ENCODE measurements around the gene HOXB2. TPM values are rescaled to one million over a fixed set of nuclear protein-coding genes. Genes with fewer than 3 reads are reported as not detected.
A peak's percentile ranks its signal among the peaks of the same experiment; 100 is the strongest.

HOXB2 gene
- total and polyA plus RNA-seq, 2 donors (not counting 1 experiment from before 2014, with no cell fraction given) = 6.1 to 9.2 TPM

- peaks cover 0 to 21% (median 0%) of the 10 kb centered on the region in 3 donors for H3K9me3 ChIP-seq (ENCODE audit: control extremely low read depth in 1 of 3, control insufficient read depth in 2 of 3, insufficient read depth in 1 of 3, low read length in 2 of 3)
- peak within 1 kb of the TSS; percentile 50 for H2AFZ ChIP-seq (ENCODE audit: insufficient read depth, low read depth, low read length, poor library complexity, severe bottlenecking)
- TF ChIP-seq EZH2 (IDR thresholded peaks at IDR 0.05; ENCODE audit: borderline replicate concordance, insufficient read depth, low read depth, low read length, poor library complexity, severe bottlenecking) = peak; percentile 83
- TF ChIP-seq CTCF (IDR thresholded peaks at IDR 0.05) = no peak
- H3K4me1 Mint-ChIP-seq = peaks cover 51% of the 10 kb centered on the region
- ATAC-seq (ENCODE audit: low read depth) (no peak), DNase-seq (peak; percentile 65)
- H3K4me1 ChIP-seq (ENCODE audit: control insufficient read depth in 2 of 2, insufficient read depth in 2 of 2, low read length in 2 of 2) = peaks cover 59 to 67% of the 10 kb centered on the region in 2 donors
- peak within 1 kb of the TSS; percentile 51 for H3K27ac Mint-ChIP-seq
- peak within 1 kb of the TSS in 4 of 5 experiments; percentile 11 to 44 (median 30) for H3K4me3 ChIP-seq (ENCODE audit: control extremely low read depth in 1 of 5, extremely low read depth in 1 of 5, insufficient read depth in 1 of 5, low read depth in 2 of 5, low read length in 4 of 5)
- CTCF ChIA-PET = interaction anchor here (0.7 to 5.6 kb wide), 29 partner anchors 14 to 568 kb away, joined by 3 to 68 read pairs (median 4); partner anchors contain the start of gene PRAC2
- H3K36me3 ChIP-seq (replicated peaks in 1 of 2; ENCODE audit: control extremely low read depth in 1 of 2, control insufficient read depth in 1 of 2, extremely low read depth in 1 of 2, insufficient read depth in 2 of 2, low read length in 1 of 2) = no peaks in the 10 kb centered on the region
- no peak within 1 kb of the TSS for H3K27ac ChIP-seq (ENCODE audit: low read length in 2 of 2)
- POLR2A ChIA-PET = interaction anchor here (0.5 to 1.6 kb wide), 4 partner anchors 20 to 275 kb away, joined by 3 to 4 read pairs (median 4); no protein-coding TSS in a partner anchor
- 2% methylated on average over 44 of the region's 50 CpGs for WGBS (ENCODE audit: insufficient coverage)
- H3K4me2 ChIP-seq (replicated peaks; ENCODE audit: low read depth, low read length, poor library complexity, severe bottlenecking) = peak within 1 kb of the TSS; percentile 80
- intact Hi-C loops (cut with micrococcal nuclease) = loop anchor here (1.0 to 2.0 kb wide), 3 partner anchors 14 to 285 kb away; partner anchors contain the start of gene HOXB4
- H3K9ac ChIP-seq (ENCODE audit: low read length) = peak within 1 kb of the TSS; percentile 50
- H3K79me2 ChIP-seq (ENCODE audit: control insufficient read depth, insufficient read depth, low read length) = no peaks in the 10 kb centered on the region
- H3K4me3 Mint-ChIP-seq = peak within 1 kb of the TSS; percentile 83
- peaks cover 8% of the 10 kb centered on the region for H4K20me1 ChIP-seq (ENCODE audit: control insufficient read depth, insufficient read depth, low read length, poor library complexity, severe bottlenecking)
- H3K9me3 Mint-ChIP-seq (ENCODE audit: insufficient read depth) = no peaks in the 10 kb centered on the region
- H3K27me3 Mint-ChIP-seq = peaks cover 90% of the 10 kb centered on the region
- peaks cover 0 to 99% (median 80%) of the 10 kb centered on the region in 4 experiments for H3K27me3 ChIP-seq (replicated peaks in 1 of 4; ENCODE audit: control extremely low read depth in 1 of 4, control insufficient read depth in 3 of 4, insufficient read depth in 4 of 4, low read length in 3 of 4)
Measured at GRCh38 chr17:48593126-48593829, 48.4 kb upstream of the HOXB2 start, which contains the start of gene HOXB5. TSS of gene HOXB5 (minus strand) at chr17:48593779. CDS start at chr17:48593682, 97 bp downstream.
